K562 (cell line): ENCODE results near the gene PDE4D. TPM values are rescaled to one million over a fixed set of nuclear protein-coding genes. Genes with fewer than 3 reads are reported as not detected.

ENCODE experiments used
- ATAC-seq: fragments of 200-7000 bp; cut with Tn5 transposase; 3 replicates; pipeline ENCODE4 v1.9.1; 2020; ENCODE audit warnings: moderate library complexity
- BruUV-seq: library from RNA; stranded (reverse); fragments of 400-500 nt; replicated peaks from 2 replicates; lab custom pipeline; 2021; lab: Mats Ljungman, UMichigan
- CTCF ChIA-PET: fragments of 300-600 bp; formaldehyde crosslinking; extraction: SDS; loops from one replicate; lab custom pipeline; 2021; ENCODE audit warnings: low intra/inter-chr PET ratio; lab: Yijun Ruan, JAX
- POLR2A ChIA-PET: fragments of 300-600, 350-650 bp; sonication (Branson Sonifier 250); formaldehyde crosslinking; extraction: SDS; loops from one replicate; lab custom pipeline; 2021; ENCODE audit warnings: antibody characterized with exemption, inconsistent platforms; lab: Yijun Ruan, JAX
- DNase-seq, 4 experiments: peaks; one replicate each; pipeline versions ENCODE4 v3.0.0 to v3.0.0-alpha.2; 2011 to 2018; ENCODE audit warnings: low spot score in 3 of 4, mixed read lengths in 3 of 4; ENCODE audit errors: extremely low read depth in 1 of 4
- FAIRE-seq: peaks from 2 replicates; lab custom pipeline; 2011; peaks lifted over from hg19 to GRCh38; lab: Jason Lieb, UNC
- H2AFZ ChIP-seq: 2 replicates; pipeline ENCODE4 v1.6.0; 2011; ENCODE audit warnings: low read depth, low read length, control low read depth, inconsistent platforms
- H3K27ac ChIP-seq: fragments of 200-600 bp; 3 replicates; pipeline ENCODE4 v1.8.0; 2011; ENCODE audit warnings: low read depth, mild to moderate bottlenecking, control low read depth, inconsistent platforms, low read length, moderate library complexity, mixed read lengths; ENCODE audit errors: extremely low read depth
- H3K27me3 ChIP-seq, 2 experiments: fragments of 300-600 bp in 1 of 2; 2 replicates in 1 of 2; 3 replicates in 1 of 2; pipeline versions ENCODE4 v1.6.0 to v1.8.0; 2011; ENCODE audit warnings: inconsistent platforms in 2 of 2, low read length in 2 of 2, mild to moderate bottlenecking in 1 of 2, mixed read lengths in 1 of 2, moderate library complexity in 1 of 2; ENCODE audit not compliant: control insufficient read depth in 2 of 2, insufficient read depth in 2 of 2
- H3K36me3 ChIP-seq: fragments of 300-600 bp; 3 replicates; pipeline ENCODE4 v1.8.0; 2011; ENCODE audit warnings: mild to moderate bottlenecking, low read length, inconsistent platforms; ENCODE audit not compliant: control insufficient read depth, insufficient read depth
- H3K4me1 ChIP-seq, 2 experiments: fragments of 200-600 bp in 1 of 2; replicated peaks in 1 of 2; 2 replicates in 1 of 2; 3 replicates in 1 of 2; pipeline versions ENCODE4 v1.5.1 to v1.8.0; 2011; ENCODE audit warnings: inconsistent platforms in 2 of 2, low read length in 2 of 2, mild to moderate bottlenecking in 1 of 2, mixed read lengths in 1 of 2, moderate library complexity in 1 of 2; ENCODE audit not compliant: control insufficient read depth in 2 of 2, insufficient read depth in 2 of 2
- H3K4me2 ChIP-seq: 2 replicates; pipeline ENCODE4 v1.6.1; 2011; ENCODE audit warnings: low read length, control low read depth, inconsistent platforms, mixed read lengths; ENCODE audit not compliant: insufficient read depth
- H3K4me3 ChIP-seq: fragments of 200-600 bp; sonication (generic), shearing (Covaris generic); 2 replicates; pipeline ENCODE4 v1.5.1; 2016; ENCODE audit warnings: control low read depth, inconsistent platforms
- H3K79me2 ChIP-seq: fragments of 200-600 bp; 3 replicates; pipeline ENCODE4 v1.8.0; 2011; ENCODE audit warnings: low read length, inconsistent platforms; ENCODE audit not compliant: control insufficient read depth, insufficient read depth
- H3K9ac ChIP-seq, 2 experiments: 2 replicates each; pipeline versions ENCODE4 v1.6.0 to v1.6.1; 2011; ENCODE audit warnings: low read depth in 2 of 2, low read length in 2 of 2, control low read depth in 1 of 2, inconsistent platforms in 1 of 2, mild to moderate bottlenecking in 1 of 2, mixed read lengths in 1 of 2; ENCODE audit not compliant: insufficient read depth in 1 of 2
- H3K9me1 ChIP-seq: one replicate; pipeline ENCODE4 v1.6.0; 2011; ENCODE audit warnings: inconsistent platforms, mild to moderate bottlenecking, low read length, moderate library complexity; ENCODE audit not compliant: control insufficient read depth, insufficient read depth
- H3K9me3 ChIP-seq: replicated peaks from 2 replicates; pipeline ENCODE4 v1.5.1; 2011; ENCODE audit warnings: low read depth, low read length, inconsistent platforms; ENCODE audit not compliant: control insufficient read depth, insufficient read depth
- H4K20me1 ChIP-seq: replicated peaks from 2 replicates; pipeline ENCODE4 v1.6.1; 2011; ENCODE audit warnings: low read length, inconsistent platforms, mixed read lengths; ENCODE audit not compliant: control insufficient read depth, insufficient read depth
- FOXK2 ChIP-seq, 2 experiments: fragments of 450-650 bp; IDR thresholded peaks in 1 of 2; conservative IDR thresholded peaks in 1 of 2; 2 replicates each; pipeline ENCODE4 v1.6.1; 2016; ENCODE audit warnings: low read depth in 2 of 2, mild to moderate bottlenecking in 1 of 2
- HIVEP1 ChIP-seq: fragments of 250-450 bp; sonication (Bioruptor Pico); IDR thresholded peaks from 2 replicates; pipeline ENCODE4 v1.4.0; 2020; ENCODE audit warnings: mild to moderate bottlenecking
- SRSF9 ChIP-seq: fragments of 200-400 bp; formaldehyde crosslinking; IDR thresholded peaks from 2 replicates; pipeline ENCODE4 v1.6.1; 2017; ENCODE audit warnings: low read depth, low read length, borderline replicate concordance
- U2AF1 ChIP-seq: fragments of 200-400 bp; formaldehyde crosslinking; optimal IDR thresholded peaks from 2 replicates; pipeline ENCODE3; 2017; ENCODE audit warnings: mild to moderate bottlenecking, low read depth, low read length, moderate library complexity
- ZNF311 ChIP-seq: fragments of 250-450 bp; sonication (Bioruptor Pico); IDR thresholded peaks from 2 replicates; pipeline ENCODE4 v1.4.0; 2020; ENCODE audit warnings: mild to moderate bottlenecking, moderate library complexity
- ZNF644 ChIP-seq: fragments of 200-800 bp; sonication (Bioruptor generic); IDR thresholded peaks from 2 replicates; pipeline ENCODE4 v1.6.1; 2016; ENCODE audit warnings: low read depth, missing genetic modification characterization, missing compliant biosample characterization
- ZNF655 ChIP-seq: fragments of 250-450 bp; sonication (Bioruptor Pico); IDR thresholded peaks from 2 replicates; pipeline ENCODE4 v1.5.0; 2021
- ZZZ3 ChIP-seq: fragments of 450-650 bp; IDR thresholded peaks from 2 replicates; pipeline ENCODE4 v1.6.1; 2016; ENCODE audit warnings: antibody characterized with exemption, mild to moderate bottlenecking, moderate library complexity
- WGBS: fragments of 100-300 bp; shearing (Covaris generic); methylation state at CpG from one replicate; pipeline ENCODE4 v1.1.6; 2016; ENCODE audit warnings: low coverage, mixed read lengths; ENCODE audit not compliant: insufficient coverage; ENCODE audit errors: missing lambda C conversion rate; 5-methylcytosine and 5-hydroxymethylcytosine counted together
- in situ Hi-C: fragments of 300-500 bp; cut with MboI; formaldehyde crosslinking; loops from 4 replicates; pipeline ENCODE4 v1.15.0; 2018; ENCODE audit warnings: inconsistent platforms, mixed read lengths
- intact Hi-C: fragments of 100-400 bp; cut with micrococcal nuclease; formaldehyde crosslinking; loops from 2 replicates; pipeline ENCODE4 v1.14.2; 2022
- polyA plus RNA-seq, 8 experiments: library from polyadenylated mRNA; depleted of rRNA in 4 of 8; stranded (reverse) in 5 of 8; unstranded in 3 of 8; fragments of >200 nt; fragmentation: Nextera tagmentation in 2 of 8; fragmentation: Illumina TruSeq in 1 of 8; extraction: Ambion mirVana in 2 of 8; extraction: Trizol in 1 of 8; gene quantifications; 2 replicates each; pipeline versions ENCODE4 v1.2.1 to v1.2.3, GENCODE V29; 2011 to 2014; ENCODE audit warnings: inconsistent platforms in 1 of 8, missing spikeins in 1 of 8
- total RNA-seq, 7 experiments: library from RNA; depleted of rRNA in 6 of 7; stranded (reverse); fragments of >200 nt in 6 of 7; fragmentation: Illumina TruSeq in 2 of 7; extraction: Trizol in 2 of 7; gene quantifications; 2 replicates each; pipeline versions ENCODE4 v1.2.1 to v1.2.3, GENCODE V29; 2011 to 2021; ENCODE audit warnings: low replicate concordance in 1 of 7
- TF ChIP-seq, protein P1 (sequence below): fragments of 250-450 bp; sonication (Bioruptor Pico); IDR thresholded peaks from 2 replicates; pipeline ENCODE4 v1.9.0; 2021; ENCODE audit warnings: mild to moderate bottlenecking
- TF ChIP-seq, protein P2 (sequence below): fragments of 450-650 bp; IDR thresholded peaks from 2 replicates; pipeline ENCODE4 v1.7.1; 2018; ENCODE audit warnings: mild to moderate bottlenecking, low read depth; ENCODE audit not compliant: partially characterized antibody

The PDE4D gene
- total and polyA plus RNA-seq, 9 of the 15 experiments (the other 6 are each of a cell fraction or from before 2014, with no cell fraction given) = 0.04 to 0.46 (median 0.13) TPM

DNA sequence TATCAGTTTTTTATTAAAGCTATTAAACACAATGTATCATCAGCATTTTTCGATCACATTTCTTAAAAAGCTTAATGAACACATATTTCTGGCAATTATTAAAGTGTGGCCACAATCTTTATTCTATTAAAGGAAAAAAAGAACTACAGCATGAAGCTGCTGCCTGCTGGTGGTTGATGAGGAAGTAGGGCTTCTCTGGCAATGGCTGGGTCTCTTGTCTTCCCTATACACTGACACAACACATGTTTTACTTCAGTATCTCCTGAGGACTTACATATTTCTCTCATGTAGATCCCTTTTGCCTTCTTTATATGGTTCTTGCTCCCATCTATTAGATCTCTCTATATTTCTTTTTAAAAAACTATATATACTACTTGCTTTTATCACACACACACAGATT is 719.9 kb downstream of the PDE4D start:
- no peaks in the 10 kb centered on the region for H3K4me1 ChIP-seq
- H3K27me3 ChIP-seq = no peaks in the 10 kb centered on the region
- no peaks in the 10 kb centered on the region for H3K79me2 ChIP-seq
- H3K9me1 ChIP-seq = no peaks in the 10 kb centered on the region
- H3K4me2 ChIP-seq = no peak overlapping the region
- FAIRE-seq (no peak), ATAC-seq (no peak), DNase-seq (no peak)
- H3K9me3 ChIP-seq = no peaks in the 10 kb centered on the region
- no peak overlapping the region for H3K4me3 ChIP-seq
- no TSS peak for BruUV-seq
- ChIA-PET POLR2A (no interaction called here), CTCF (interaction anchor here (0.9 to 1.2 kb wide), 3 partner anchors 282 to 287 kb away, joined by 4 to 11 read pairs (median 5); no protein-coding TSS in a partner anchor)
- no peaks in the 10 kb centered on the region for H4K20me1 ChIP-seq
- WGBS = 0% methylated on average over 1 of the region's 1 CpG
- TF ChIP-seq, protein P1, sequence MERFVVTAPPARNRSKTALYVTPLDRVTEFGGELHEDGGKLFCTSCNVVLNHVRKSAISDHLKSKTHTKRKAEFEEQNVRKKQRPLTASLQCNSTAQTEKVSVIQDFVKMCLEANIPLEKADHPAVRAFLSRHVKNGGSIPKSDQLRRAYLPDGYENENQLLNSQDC (CRISPR knock-in tag) = no peak
- TF ChIP-seq ZNF655 = no peak
- no peak for TF ChIP-seq FOXK2 (conservative IDR thresholded peaks at IDR 0.05 in 1 of 2, IDR thresholded peaks at IDR 0.05 in 1 of 2; ENCODE audit: low read depth in 2 of 2)
- no peak for TF ChIP-seq ZZZ3
- TF ChIP-seq ZNF311 (CRISPR knock-in tag) = no peak
- TF ChIP-seq ZNF644 (tag) = no peak
- TF ChIP-seq, protein P2, sequence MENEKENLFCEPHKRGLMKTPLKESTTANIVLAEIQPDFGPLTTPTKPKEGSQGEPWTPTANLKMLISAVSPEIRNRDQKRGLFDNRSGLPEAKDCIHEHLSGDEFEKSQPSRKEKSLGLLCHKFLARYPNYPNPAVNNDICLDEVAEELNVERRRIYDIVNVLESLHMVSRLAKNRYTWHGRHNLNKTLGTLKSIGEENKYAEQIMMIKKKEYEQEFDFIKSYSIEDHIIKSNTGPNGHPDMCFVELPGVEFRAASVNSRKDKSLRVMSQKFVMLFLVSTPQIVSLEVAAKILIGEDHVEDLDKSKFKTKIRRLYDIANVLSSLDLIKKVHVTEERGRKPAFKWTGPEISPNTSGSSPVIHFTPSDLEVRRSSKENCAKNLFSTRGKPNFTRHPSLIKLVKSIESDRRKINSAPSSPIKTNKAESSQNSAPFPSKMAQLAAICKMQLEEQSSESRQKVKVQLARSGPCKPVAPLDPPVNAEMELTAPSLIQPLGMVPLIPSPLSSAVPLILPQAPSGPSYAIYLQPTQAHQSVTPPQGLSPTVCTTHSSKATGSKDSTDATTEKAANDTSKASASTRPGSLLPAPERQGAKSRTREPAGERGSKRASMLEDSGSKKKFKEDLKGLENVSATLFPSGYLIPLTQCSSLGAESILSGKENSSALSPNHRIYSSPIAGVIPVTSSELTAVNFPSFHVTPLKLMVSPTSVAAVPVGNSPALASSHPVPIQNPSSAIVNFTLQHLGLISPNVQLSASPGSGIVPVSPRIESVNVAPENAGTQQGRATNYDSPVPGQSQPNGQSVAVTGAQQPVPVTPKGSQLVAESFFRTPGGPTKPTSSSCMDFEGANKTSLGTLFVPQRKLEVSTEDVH = no peak
- TF ChIP-seq SRSF9 = no peak
- TF ChIP-seq U2AF1 = no peak
- no peak for TF ChIP-seq HIVEP1 (CRISPR knock-in tag)
- no peaks in the 10 kb centered on the region for H3K36me3 ChIP-seq
- H3K27ac ChIP-seq = no peak overlapping the region
- in situ Hi-C loops (no loop called here), intact Hi-C loops (loop anchor here (10.0 kb wide), 1 partner anchor 139 kb away; no protein-coding TSS in a partner anchor)
- H2AFZ ChIP-seq = no peak overlapping the region
- no peak overlapping the region for H3K9ac ChIP-seq
